Measurements from ENCODE around the gene NBPF1.
"Not testable (repeated sequence)": the region's sequence is repeated elsewhere in the genome, so short reads cannot be mapped to it uniquely, and the experiment has no call there.

NBPF1 gene

GRCh38 chr1:16641159-16641975 is 28.0 kb upstream of the NBPF1 start:
- peak; percentile 0 for DNase-seq

GRCh38 chr1:16639091-16640031 is 26.0 kb upstream of the NBPF1 start:
- DNase-seq: peak; percentile 0

GRCh38 chr1:16637941-16638778 is 24.8 kb upstream of the NBPF1 start:
- peak; percentile 0 for DNase-seq

- DNase-seq: peak; percentile 0
Measured at GRCh38 chr1:16636551-16637195, 23.3 kb upstream of the NBPF1 start.

- DNase-seq: peak; percentile 0
Measured at GRCh38 chr1:16635959-16636358, 22.6 kb upstream of the NBPF1 start.

- not testable (repeated sequence) for DNase-seq
Measured at GRCh38 chr1:16633540-16634282, 20.3 kb upstream of the NBPF1 start.

- not testable (repeated sequence) for DNase-seq
Measured at GRCh38 chr1:16632044-16632850, 18.9 kb upstream of the NBPF1 start.

- DNase-seq: no peak
Measured at GRCh38 chr1:16631248-16632043, 18.1 kb upstream of the NBPF1 start.

GRCh38 chr1:16630661-16631247 is 17.4 kb upstream of the NBPF1 start:
- no peak for DNase-seq

GRCh38 chr1:16629916-16630530 is 16.7 kb upstream of the NBPF1 start:
- DNase-seq: not testable (repeated sequence)

GRCh38 chr1:16628361-16629111 is 15.2 kb upstream of the NBPF1 start:
- DNase-seq: no peak

GRCh38 chr1:16626409-16626983 is 13.1 kb upstream of the NBPF1 start:
- not testable (repeated sequence) for DNase-seq

GRCh38 chr1:16625497-16626408 is 12.4 kb upstream of the NBPF1 start:
- no peak for DNase-seq

GRCh38 chr1:16623812-16624719 is 10.7 kb upstream of the NBPF1 start:
- DNase-seq: not testable (repeated sequence)

GRCh38 chr1:16623337-16623736 is 10.0 kb upstream of the NBPF1 start:
- not testable (repeated sequence) for DNase-seq
